WTC11 (cell line): ENCODE data around the gene TGFBR1. TPM values are rescaled to one million over a fixed set of nuclear protein-coding genes. Genes with fewer than 3 reads are reported as not detected.

ENCODE experiments used
- ATAC-seq: fragments of 200-7000 bp; cut with Tn5 transposase; 2 replicates; pipeline ENCODE4 v1.10.0; 2021; ENCODE audit warnings: mild to moderate bottlenecking, moderate library complexity
- CTCF ChIA-PET: fragments of 300-600 bp; sonication (Branson Sonifier 250); formaldehyde crosslinking; loops from one replicate; lab custom pipeline; 2021; ENCODE audit warnings: antibody characterized with exemption; lab: Charles Lee
- POLR2A ChIA-PET: fragments of 350-600 bp; sonication (Branson Sonifier 250); formaldehyde crosslinking; loops from one replicate; lab custom pipeline; 2021; ENCODE audit warnings: antibody characterized with exemption; lab: Charles Lee
- DNase-seq: peaks from one replicate; pipeline ENCODE4 v3.0.0; 2021; ENCODE audit warnings: low spot score
- H3K27ac Mint-ChIP-seq: 2 replicates; pipeline ENCODE4 v1.8.0; 2021; ENCODE audit warnings: mixed read lengths
- H3K27me3 Mint-ChIP-seq: 2 replicates; pipeline ENCODE4 v1.8.0; 2021; ENCODE audit warnings: low read depth, mild to moderate bottlenecking, moderate library complexity, mixed read lengths
- H3K36me3 Mint-ChIP-seq: 2 replicates; pipeline ENCODE4 v1.8.0; 2021; ENCODE audit warnings: mixed read lengths
- H3K4me1 Mint-ChIP-seq: 2 replicates; pipeline ENCODE4 v1.8.0; 2022; ENCODE audit warnings: mixed read lengths
- H3K4me3 Mint-ChIP-seq: 2 replicates; pipeline ENCODE4 v1.8.0; 2021; ENCODE audit warnings: mild to moderate bottlenecking, moderate library complexity, mixed read lengths
- H3K9me3 Mint-ChIP-seq: 2 replicates; pipeline ENCODE4 v1.8.0; 2021; ENCODE audit warnings: mixed read lengths
- ATF3 ChIP-seq: sonication (generic); formaldehyde crosslinking; conservative IDR thresholded peaks from 2 replicates; pipeline ENCODE4 v1.8.1; 2022; ENCODE audit warnings: mild to moderate bottlenecking, missing genetic modification reagents
- ELF4 ChIP-seq: sonication (generic); formaldehyde crosslinking; IDR thresholded peaks from 2 replicates; pipeline ENCODE4 v1.8.1; 2022; ENCODE audit warnings: low read depth, mild to moderate bottlenecking, moderate library complexity, missing genetic modification reagents
- ESRRA ChIP-seq: sonication (generic); formaldehyde crosslinking; IDR thresholded peaks from 2 replicates; pipeline ENCODE4 v1.8.1; 2022; ENCODE audit warnings: mild to moderate bottlenecking, missing genetic modification reagents, borderline replicate concordance
- GTF2I ChIP-seq: fragments of 250-450 bp; sonication (Bioruptor Pico); conservative IDR thresholded peaks from 2 replicates; pipeline ENCODE4 v1.4.0; 2021; ENCODE audit warnings: mild to moderate bottlenecking
- MAX ChIP-seq: sonication (generic); formaldehyde crosslinking; IDR thresholded peaks from 2 replicates; pipeline ENCODE4 v1.8.0; 2022; ENCODE audit warnings: mild to moderate bottlenecking, missing genetic modification reagents
- NFE2L1 ChIP-seq: sonication (generic); formaldehyde crosslinking; IDR thresholded peaks from 2 replicates; pipeline ENCODE4 v1.8.1; 2023; ENCODE audit warnings: missing genetic modification reagents
- PRRX2 ChIP-seq: fragments of 250-450 bp; sonication (Bioruptor Pico); IDR thresholded peaks from 2 replicates; pipeline ENCODE4 v1.8.0; 2021; ENCODE audit warnings: mild to moderate bottlenecking
- TEAD1 ChIP-seq: sonication (generic); formaldehyde crosslinking; IDR thresholded peaks from 2 replicates; pipeline ENCODE4 v1.8.0; 2022; ENCODE audit warnings: mild to moderate bottlenecking, missing genetic modification reagents
- ZMAT4 ChIP-seq: fragments of 250-450 bp; sonication (Bioruptor Pico); IDR thresholded peaks from 2 replicates; pipeline ENCODE4 v1.9.0; 2021; ENCODE audit warnings: mild to moderate bottlenecking
- ZNF232 ChIP-seq: sonication (generic); formaldehyde crosslinking; IDR thresholded peaks from 2 replicates; pipeline ENCODE4 v1.8.0; 2022; ENCODE audit warnings: mild to moderate bottlenecking, missing genetic modification reagents
- ZNF532 ChIP-seq: fragments of 250-450 bp; sonication (Bioruptor Pico); IDR thresholded peaks from 2 replicates; pipeline ENCODE4 v1.9.0; 2021; ENCODE audit warnings: mild to moderate bottlenecking, borderline replicate concordance
- ZSCAN18 ChIP-seq: fragments of 250-450 bp; sonication (Bioruptor Pico); IDR thresholded peaks from 2 replicates; pipeline ENCODE4 v2.1.2; 2022; ENCODE audit warnings: mild to moderate bottlenecking, moderate library complexity
- total RNA-seq: library from RNA; stranded (reverse); gene quantifications from 3 replicates; pipeline ENCODE4 v1.2.3, GENCODE V29; 2021

Gene TGFBR1
- total RNA-seq, 1 experiment from 2014 or later = 42.4 TPM

- Mint-ChIP-seq H3K4me1 (peaks cover 11% of the 10 kb centered on the region; the same call in 1 of the 2 replicates), H3K27me3 (peaks cover 2% of the 10 kb centered on the region; the same call in 1 of the 2 replicates), H3K4me3 (no peak overlapping the region), H3K9me3 (peaks cover 35% of the 10 kb centered on the region), H3K27ac (no peak overlapping the region), H3K36me3 (peaks cover 4% of the 10 kb centered on the region; the same call in 1 of the 2 replicates)
- POLR2A ChIA-PET = no interaction called here
- no peak for TF ChIP-seq ELF4 (CRISPR knock-in tag)
- DNase-seq = no peak
- ATAC-seq = peak; percentile 16; the same call in 1 of the 2 replicates
- CTCF ChIA-PET = interaction anchor here (1.3 kb wide), 1 partner anchor 85 kb away, joined by 4 read pairs; no protein-coding TSS in a partner anchor
These were observed 21.9 kb upstream of the TGFBR1 start for GRCh38 chr9:99083051-99083450.

GRCh38 chr9:99085949-99086948 is 18.7 kb upstream of the TGFBR1 start:
- Mint-ChIP-seq H3K9me3 (peaks cover 49% of the 10 kb centered on the region), H3K36me3 (peaks cover 17% of the 10 kb centered on the region)
- CTCF ChIA-PET = no interaction called here

GRCh38 chr9:99087462-99087861 is 17.5 kb upstream of the TGFBR1 start:
- H3K27me3 Mint-ChIP-seq = peaks cover 2% of the 10 kb centered on the region; the same call in 1 of the 2 replicates
- TF ChIP-seq TEAD1 (CRISPR knock-in tag) (no peak), GTF2I (CRISPR knock-in tag) (no peak), NFE2L1 (no peak), ATF3 (CRISPR knock-in tag) (no peak), MAX (CRISPR knock-in tag) (no peak), ZSCAN18 (no peak), ESRRA (CRISPR knock-in tag) (no peak)
- ATAC-seq (no peak), DNase-seq (no peak)
- ChIA-PET POLR2A (no interaction called here), CTCF (no interaction called here)
- H3K4me1 Mint-ChIP-seq = peaks cover 5% of the 10 kb centered on the region; the same call in 1 of the 2 replicates
- H3K4me3 Mint-ChIP-seq = no peak overlapping the region
- no peak overlapping the region for H3K27ac Mint-ChIP-seq
- H3K9me3 Mint-ChIP-seq = peaks cover 47% of the 10 kb centered on the region
- peaks cover 17% of the 10 kb centered on the region for H3K36me3 Mint-ChIP-seq

More at GRCh38 chr9:99085949-99086948, 18.7 kb upstream of the TGFBR1 start:
- DNase-seq = no peak
- H3K27me3 Mint-ChIP-seq = peaks cover 2% of the 10 kb centered on the region; the same call in 1 of the 2 replicates
- TF ChIP-seq ATF3 (CRISPR knock-in tag) (no peak), ZMAT4 (no peak), ZNF232 (CRISPR knock-in tag) (no peak), ZNF532 (CRISPR knock-in tag) (no peak), MAX (CRISPR knock-in tag) (no peak), PRRX2 (CRISPR knock-in tag) (no peak)
- H3K4me1 Mint-ChIP-seq = peaks cover 5% of the 10 kb centered on the region; the same call in 1 of the 2 replicates
- no peak overlapping the region for H3K4me3 Mint-ChIP-seq
- no peak for ATAC-seq
- POLR2A ChIA-PET = no interaction called here
- H3K27ac Mint-ChIP-seq = no peak overlapping the region
